PC-9 (cell line): ENCODE measurements around the gene PRKAG2.

ENCODE experiments used
- CTCF ChIP-seq: fragments of 200-600 bp; sonication (generic); conservative IDR thresholded peaks from 2 replicates; pipeline ENCODE4 v1.6.1; 2017; ENCODE audit warnings: mixed run types, antibody characterized with exemption, mild to moderate bottlenecking, moderate library complexity
- EZH2 ChIP-seq: fragments of 200-600 bp; sonication (generic); IDR thresholded peaks from 2 replicates; pipeline ENCODE4 v1.8.0; 2017; ENCODE audit warnings: antibody characterized with exemption, low read depth

DNA sequence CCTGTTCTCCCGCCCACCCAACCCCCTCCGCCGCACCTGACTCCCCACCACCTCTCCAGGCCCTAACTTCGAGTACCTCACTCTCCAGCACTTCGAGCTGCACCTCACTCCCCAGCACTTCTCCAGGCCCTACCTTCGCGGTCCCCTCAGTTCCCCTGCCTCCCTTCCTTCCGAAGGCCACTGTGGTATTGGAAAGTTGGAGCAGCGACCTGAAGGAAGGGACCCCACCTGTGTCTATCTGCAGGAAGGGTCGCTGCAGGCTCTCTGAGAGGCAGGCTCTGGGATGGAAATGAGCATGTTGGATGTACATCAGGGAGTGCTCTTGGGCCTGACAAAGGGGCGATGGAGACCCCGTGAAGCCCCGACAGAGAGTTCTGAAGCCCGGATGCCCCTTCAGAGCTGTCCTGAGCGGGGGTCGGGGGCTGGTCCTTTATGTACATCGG lies 122.2 kb downstream of the PRKAG2 start:
- TF ChIP-seq CTCF (no peak), EZH2 (no peak)
